Kidney (tissue), 14 donors: ENCODE results near the gene PHYKPL. TPM values are rescaled to one million over a fixed set of nuclear protein-coding genes. Genes with fewer than 3 reads are reported as not detected.

Experiments used
- DNase-seq, 5 donors: peaks; one replicate each; pipeline ENCODE4 v3.0.0-alpha.2; 2013 to 2020
- FAIRE-seq: peaks from 2 replicates; lab custom pipeline; 2012; peaks lifted over from hg19 to GRCh38; lab: Jason Lieb, UNC
- H3K27ac ChIP-seq, 2 donors: one replicate each; pipeline ENCODE4 v1.7.0; 2013; ENCODE audit warnings: low read depth in 2 of 2, low read length in 2 of 2, inconsistent platforms in 1 of 2
- H3K27me3 ChIP-seq: one replicate; pipeline ENCODE4 v1.7.1; 2013; ENCODE audit warnings: low read length, inconsistent platforms; ENCODE audit not compliant: control insufficient read depth, insufficient read depth
- H3K36me3 ChIP-seq, 3 donors: one replicate each; pipeline versions ENCODE4 v1.7.0 to v1.7.1; 2013; ENCODE audit warnings: low read length in 3 of 3, control low read depth in 1 of 3, inconsistent platforms in 1 of 3; ENCODE audit not compliant: insufficient read depth in 3 of 3, control insufficient read depth in 2 of 3
- H3K4me1 ChIP-seq, 3 donors: one replicate each; pipeline versions ENCODE4 v1.7.0 to v1.7.1; 2013; ENCODE audit warnings: low read length in 3 of 3, inconsistent platforms in 1 of 3, low read depth in 1 of 3; ENCODE audit not compliant: control insufficient read depth in 2 of 3, insufficient read depth in 2 of 3
- H3K4me3 ChIP-seq, 3 donors: one replicate each; pipeline versions ENCODE4 v1.7.0 to v1.8.1; 2013; ENCODE audit warnings: low read length in 3 of 3, control low read depth in 1 of 3, inconsistent platforms in 1 of 3
- H3K9ac ChIP-seq, 3 donors: one replicate each; pipeline versions ENCODE4 v1.7.0 to v1.7.1; 2013; ENCODE audit warnings: low read length in 3 of 3, control low read depth in 1 of 3, inconsistent platforms in 1 of 3
- H3K9me3 ChIP-seq, 3 donors: one replicate each; pipeline versions ENCODE4 v1.7.0 to v1.7.1; 2013; ENCODE audit warnings: low read length in 3 of 3, control low read depth in 1 of 3, inconsistent platforms in 1 of 3; ENCODE audit not compliant: control insufficient read depth in 2 of 3, insufficient read depth in 1 of 3
- CTCF ChIP-seq: IDR thresholded peaks from 3 replicates; pipeline ENCODE4 v1.5.1; 2012; ENCODE audit warnings: mild to moderate bottlenecking, moderate library complexity, borderline replicate concordance; ENCODE audit not compliant: insufficient read depth; ENCODE audit errors: extremely low read depth
- intact Hi-C: fragments of 100-400 bp; cut with DNase I; formaldehyde crosslinking; loops from one replicate; pipeline ENCODE4 v1.11.1; 2022
- polyA plus RNA-seq: library from polyadenylated mRNA; stranded (reverse); fragments of 350-450 nt; fragmentation: Illumina TruSeq; extraction: RNeasy Lipid Tissue Mini Kit (QIAGEN cat#74804); gene quantifications from one replicate; pipeline ENCODE4 v1.2.3, GENCODE V29; 2014; ENCODE audit warnings: low read depth, low replicate concordance; ENCODE audit not compliant: insufficient read depth
- total RNA-seq: library from RNA; stranded (reverse); fragmentation: NEBNext Ultra II Directional; extraction: Animal tissue kit (Norgen Biotek cat#: 25700); gene quantifications from one replicate; pipeline ENCODE4 v1.2.1, GENCODE V29; 2021
- donor health status: control.
- donor health status: control.
- donor health status: control.
- donor health status: control.
- donor health status: control.
- donor health status: DM: yes; HTN: yes; CAD: no.
- donor health status: Normal renal cell carcinoma (clear cell type).

Gene PHYKPL
- total and polyA plus RNA-seq, 2 donors from 2014 or later = 35.3 to 116 TPM

GRCh38 chr5:178232920-178233429 is 373 bp upstream of the PHYKPL start:
- Histone ChIP-seq H3K4me1 (peaks cover 0 to 38% (median 18%) of the 10 kb centered on the region in 3 donors), H3K36me3 (peaks cover 5 to 21% (median 8%) of the 10 kb centered on the region in 3 donors), H3K27me3 (no peaks in the 10 kb centered on the region), H3K27ac (peak overlapping the region; percentile 91 to 96), H3K9me3 (no peaks in the 10 kb centered on the region), H3K9ac (peak overlapping the region in 1 of 3 donors; percentile 66), H3K4me3 (peak overlapping the region in 2 of 3 donors; percentile 17 to 82)
- TF ChIP-seq CTCF = no peak
- intact Hi-C loops = no loop called here
- FAIRE-seq = no peak
- DNase-seq = peak in 1 of 5 donors; percentile 40

GRCh38 chr5:178231539-178232123 is 971 bp downstream of the PHYKPL start:
- intact Hi-C loops = no loop called here
- no peaks in the 10 kb centered on the region for H3K9me3 ChIP-seq
- peak overlapping the region; percentile 91 to 96 for H3K27ac ChIP-seq
- peaks cover 8 to 28% (median 11%) of the 10 kb centered on the region in 3 donors for H3K36me3 ChIP-seq
- TF ChIP-seq CTCF = no peak
- H3K4me3 ChIP-seq = peak overlapping the region; percentile 40 to 82 (median 79)
- DNase-seq = peak in 1 of 5 donors; percentile 54
- peaks cover 0 to 28% (median 18%) of the 10 kb centered on the region in 3 donors for H3K4me1 ChIP-seq
- FAIRE-seq = no peak
- peak overlapping the region; percentile 2 to 87 (median 66) for H3K9ac ChIP-seq
- no peaks in the 10 kb centered on the region for H3K27me3 ChIP-seq

GRCh38 chr5:178230879-178231538 is 1.6 kb downstream of the PHYKPL start:
- no peaks in the 10 kb centered on the region for H3K9me3 ChIP-seq
- TF ChIP-seq CTCF = no peak
- no peak overlapping the region for H3K27ac ChIP-seq
- intact Hi-C loops = no loop called here
- peak overlapping the region in 1 of 3 donors; percentile 66 for H3K9ac ChIP-seq
- peaks cover 8 to 28% (median 11%) of the 10 kb centered on the region in 3 donors for H3K36me3 ChIP-seq
- FAIRE-seq = no peak
- DNase-seq = peak in 1 of 5 donors; percentile 66
- H3K27me3 ChIP-seq = no peaks in the 10 kb centered on the region
- peaks cover 0 to 24% (median 12%) of the 10 kb centered on the region in 3 donors for H3K4me1 ChIP-seq
- peak overlapping the region in 2 of 3 donors; percentile 79 to 82 for H3K4me3 ChIP-seq
